HepG2 (cell line): ENCODE measurements around the gene AGBL1. TPM values are rescaled to one million over a fixed set of nuclear protein-coding genes. Genes with fewer than 3 reads are reported as not detected.

Experiments
- ATAC-seq: fragments of 200-7000 bp; cut with Tn5 transposase; 3 replicates; pipeline ENCODE4 v1.9.1; 2020; ENCODE audit warnings: mild to moderate bottlenecking, moderate library complexity
- BruUV-seq: library from RNA; stranded (reverse); fragments of 400-500 nt; replicated peaks from 2 replicates; lab custom pipeline; 2021; lab: Mats Ljungman, UMichigan
- CTCF ChIA-PET: fragments of 300-600 bp; formaldehyde crosslinking; extraction: SDS; loops from one replicate; lab custom pipeline; 2021; ENCODE audit warnings: low total read pairs, inconsistent platforms, low intra/inter-chr PET ratio; lab: Yijun Ruan, JAX
- POLR2A ChIA-PET: fragments of 350-600 bp; sonication (Branson Sonifier 250); formaldehyde crosslinking; loops from one replicate; lab custom pipeline; 2020; ENCODE audit warnings: antibody characterized with exemption, inconsistent platforms; lab: Yijun Ruan, JAX
- DNase-seq: peaks from one replicate; pipeline ENCODE4 v3.0.0-alpha.2; 2015; ENCODE audit warnings: low spot score
- FAIRE-seq: peaks from 3 replicates; lab custom pipeline; 2011; peaks lifted over from hg19 to GRCh38; lab: Jason Lieb, UNC
- H2AFZ ChIP-seq: one replicate; pipeline ENCODE4 v1.6.1; 2011; ENCODE audit warnings: low read length, inconsistent platforms
- H3K27ac ChIP-seq: fragments of 300-600 bp; 3 replicates; pipeline ENCODE4 v1.8.0; 2011; ENCODE audit warnings: mixed run types, mild to moderate bottlenecking, mixed read lengths, low read length, inconsistent platforms; ENCODE audit not compliant: insufficient read depth; ENCODE audit errors: extremely low read length
- H3K27me3 ChIP-seq, 2 experiments: fragments of 200-600 bp in 1 of 2; 2 replicates in 1 of 2; 3 replicates in 1 of 2; pipeline versions ENCODE4 v1.6.0 to v1.8.0; 2011; ENCODE audit warnings: low read length in 2 of 2, mild to moderate bottlenecking in 2 of 2, moderate library complexity in 2 of 2, inconsistent platforms in 1 of 2; ENCODE audit not compliant: insufficient read depth in 2 of 2, control insufficient read depth in 1 of 2
- H3K36me3 ChIP-seq, 2 experiments: fragments of 200-600 bp in 1 of 2; replicated peaks in 1 of 2; 2 replicates in 1 of 2; 3 replicates in 1 of 2; pipeline versions ENCODE4 v1.5.1 to v1.8.0; 2011; ENCODE audit warnings: low read length in 2 of 2, inconsistent platforms in 1 of 2; ENCODE audit not compliant: insufficient read depth in 2 of 2, control insufficient read depth in 1 of 2
- H3K4me1 ChIP-seq: 2 replicates; pipeline ENCODE4 v1.5.1; 2012; ENCODE audit warnings: low read length, inconsistent platforms; ENCODE audit not compliant: insufficient read depth
- H3K4me2 ChIP-seq: 2 replicates; pipeline ENCODE4 v1.6.0; 2011; ENCODE audit warnings: low read depth, low read length, inconsistent platforms
- H3K4me3 ChIP-seq, 3 experiments: fragments of 200-600 bp in 1 of 3; sonication (generic), shearing (Covaris generic) in 1 of 3; replicated peaks in 1 of 3; 2 replicates each; pipeline ENCODE4 v1.5.1; 2011 to 2016; ENCODE audit warnings: low read length in 3 of 3, inconsistent platforms in 2 of 3, low read depth in 2 of 3, mild to moderate bottlenecking in 2 of 3, control low read depth in 1 of 3, mixed read lengths in 1 of 3; ENCODE audit not compliant: insufficient read depth in 1 of 3
- H3K79me2 ChIP-seq: one replicate; pipeline ENCODE4 v1.6.1; 2011; ENCODE audit warnings: low read length, inconsistent platforms; ENCODE audit not compliant: insufficient read depth
- H3K9ac ChIP-seq: 2 replicates; pipeline ENCODE4 v1.6.0; 2011; ENCODE audit warnings: mild to moderate bottlenecking, low read depth, low read length, inconsistent platforms; ENCODE audit not compliant: insufficient read depth
- H3K9me3 ChIP-seq: 2 replicates; pipeline ENCODE4 v1.5.1; 2012; ENCODE audit warnings: mild to moderate bottlenecking, low read length
- H4K20me1 ChIP-seq: 2 replicates; pipeline ENCODE4 v1.6.0; 2011; ENCODE audit warnings: inconsistent platforms, mild to moderate bottlenecking, low read length, moderate library complexity; ENCODE audit not compliant: insufficient read depth
- CTCF ChIP-seq: sonication (generic); formaldehyde crosslinking; IDR thresholded peaks from 2 replicates; pipeline ENCODE4 v1.5.0; 2020; ENCODE audit warnings: mild to moderate bottlenecking, missing genetic modification reagents, moderate library complexity
- E2F1 ChIP-seq: sonication (generic); formaldehyde crosslinking; IDR thresholded peaks from 2 replicates; pipeline ENCODE4 v1.5.0; 2020; ENCODE audit warnings: missing genetic modification reagents
- FOSL2 ChIP-seq: sonication (generic); formaldehyde crosslinking; IDR thresholded peaks from 2 replicates; pipeline ENCODE4 v1.4.0; 2020; ENCODE audit warnings: missing genetic modification reagents
- STAG1 ChIP-seq: sonication (generic); formaldehyde crosslinking; IDR thresholded peaks from 2 replicates; pipeline ENCODE4 v1.4.0; 2020; ENCODE audit warnings: missing genetic modification reagents
- ZBTB3 ChIP-seq: sonication (generic); formaldehyde crosslinking; IDR thresholded peaks from 2 replicates; pipeline ENCODE4 v1.4.0; 2020; ENCODE audit warnings: low read depth, mild to moderate bottlenecking, moderate library complexity, missing genetic modification reagents, borderline replicate concordance
- ZNF784 ChIP-seq: sonication (generic); formaldehyde crosslinking; IDR thresholded peaks from 2 replicates; pipeline ENCODE4 v1.5.1; 2020; ENCODE audit warnings: missing genetic modification reagents, mild to moderate bottlenecking, borderline replicate concordance
- ZXDC ChIP-seq: sonication (generic); formaldehyde crosslinking; IDR thresholded peaks from 2 replicates; pipeline ENCODE4 v1.5.0; 2020; ENCODE audit warnings: mild to moderate bottlenecking, missing genetic modification reagents
- WGBS: methylation state at CpG from one replicate; pipeline ENCODE4 v1.1.6; 2017; ENCODE audit warnings: low lambda C conversion rate; 5-methylcytosine and 5-hydroxymethylcytosine counted together
- in situ Hi-C: cut with HindIII; loops from 2 replicates; pipeline ENCODE4 v1.10.0; 2017; ENCODE audit warnings: low pct_unique_long_range_greater_than_20kb; ENCODE audit not compliant: extremely low pct_ligation_motif_present
- intact Hi-C: fragments of 100-400 bp; cut with micrococcal nuclease; formaldehyde crosslinking; loops from one replicate; pipeline ENCODE4 v1.10.0; 2022; ENCODE audit not compliant: unreplicated experiment
- polyA plus RNA-seq, 8 experiments: library from polyadenylated mRNA; depleted of rRNA in 3 of 8; stranded (reverse) in 7 of 8; unstranded in 1 of 8; fragments of >200 nt; fragmentation: Illumina TruSeq in 4 of 8; extraction: Trizol in 4 of 8; gene quantifications; 2 replicates each; pipeline versions ENCODE4 v1.2.1 to v1.2.3, GENCODE V29; 2011 to 2016; ENCODE audit warnings: low read depth in 4 of 8, missing spikeins in 1 of 8, mixed read lengths in 1 of 8; ENCODE audit not compliant: insufficient read depth in 1 of 8
- total RNA-seq, 5 experiments: library from RNA; depleted of rRNA; stranded (reverse); fragments of >200 nt; fragmentation: Illumina TruSeq; extraction: Trizol; gene quantifications; 2 replicates each; pipeline ENCODE4 v1.2.3, GENCODE V29; 2016; ENCODE audit warnings: low read depth in 1 of 5

AGBL1 gene
- total and polyA plus RNA-seq, 2 of the 13 experiments (the other 11 are each of a cell fraction or from before 2014, with no cell fraction given) = 0.01 TPM; not detected in 1

GRCh38 chr15:86229936-86230335 is 150.3 kb downstream of the AGBL1 start:
- intact Hi-C loops = no loop called here
- H3K36me3 ChIP-seq = no peaks in the 10 kb centered on the region
- H4K20me1 ChIP-seq = no peaks in the 10 kb centered on the region
- no peak overlapping the region for H3K9ac ChIP-seq
- H3K4me2 ChIP-seq = no peak overlapping the region
- ATAC-seq (no peak), DNase-seq (no peak), FAIRE-seq (no peak)
- H3K4me1 ChIP-seq = no peaks in the 10 kb centered on the region
- H3K79me2 ChIP-seq = no peaks in the 10 kb centered on the region
- in situ Hi-C loops = no loop called here
- no peak for TF ChIP-seq ZBTB3 (CRISPR knock-in tag)
- no peak overlapping the region for H3K27ac ChIP-seq
- no peaks in the 10 kb centered on the region; a peak in 1 of 5 replicates for H3K27me3 ChIP-seq
- H3K4me3 ChIP-seq = no peak overlapping the region
- ChIA-PET POLR2A (no interaction called here), CTCF (no interaction called here)
- H2AFZ ChIP-seq = no peak overlapping the region
- no TSS peak for BruUV-seq
- H3K9me3 ChIP-seq = no peaks in the 10 kb centered on the region
- WGBS = under 1% methylated on average over 3 of the region's 6 CpGs

- 8% methylated on average over 19 of the region's 19 CpGs for WGBS
- Histone ChIP-seq H3K4me2 (no peak overlapping the region), H3K27me3 (no peaks in the 10 kb centered on the region; a peak in 2 of 5 replicates)
- peak; percentile 40 for FAIRE-seq
- TF ChIP-seq CTCF (CRISPR knock-in tag) (peak; percentile 64), E2F1 (CRISPR knock-in tag) (no peak), ZXDC (CRISPR knock-in tag) (no peak), STAG1 (CRISPR knock-in tag) (peak; percentile 61), ZNF784 (CRISPR knock-in tag) (no peak), FOSL2 (CRISPR knock-in tag) (0 out of 2 replicates have a peak, but pooled peaks have one; percentile 5)
- TF ChIP-seq, all 625 proteins: peak for 3
- DNase-seq (peak; percentile 12), ATAC-seq (peak; percentile 87)
- no peaks in the 10 kb centered on the region for H3K36me3 ChIP-seq
- H3K9me3 ChIP-seq = no peaks in the 10 kb centered on the region
- H3K9ac ChIP-seq = no peak overlapping the region
- POLR2A ChIA-PET = no interaction called here
- intact Hi-C loops (no loop called here), in situ Hi-C loops (no loop called here)
- no TSS peak for BruUV-seq
- no peak overlapping the region for H3K27ac ChIP-seq
- no peaks in the 10 kb centered on the region for H4K20me1 ChIP-seq
- CTCF ChIA-PET = no interaction called here
- H2AFZ ChIP-seq = no peak overlapping the region
- no peaks in the 10 kb centered on the region for H3K79me2 ChIP-seq
- H3K4me1 ChIP-seq = no peaks in the 10 kb centered on the region
- no peak overlapping the region for H3K4me3 ChIP-seq
Observed at GRCh38 chr15:86231864-86232721, 152.4 kb downstream of the AGBL1 start.
